ENCODE measurements around the gene KCNJ1. TPM values are rescaled to one million over a fixed set of nuclear protein-coding genes. Genes with fewer than 3 reads are reported as not detected.

Gene KCNJ1
- not detected for total RNA-seq
- under 1 TPM in 1 of 4 donors, not detected in 3; 0.39 TPM for polyA plus RNA-seq

- Histone ChIP-seq H3K4me1 (ENCODE audit: control insufficient read depth, insufficient read depth, low read length, poor library complexity, severe bottlenecking) (no peaks in the 10 kb centered on the region), H3K27me3 (ENCODE audit: control insufficient read depth, insufficient read depth, low read length) (no peaks in the 10 kb centered on the region), H3K27ac (ENCODE audit: insufficient read depth, low read length, poor library complexity, severe bottlenecking) (no peak within 1 kb of the TSS), H3K9me3 (ENCODE audit: control insufficient read depth in 2 of 2, low read length in 2 of 2) (no peaks in the 10 kb centered on the region), H3K36me3 (ENCODE audit: control insufficient read depth, insufficient read depth, low read length) (no peaks in the 10 kb centered on the region), H3K4me3 (ENCODE audit: low read depth, low read length) (no peak within 1 kb of the TSS)
- H3K9me3 Mint-ChIP-seq, result peaks cover 0 to 2% (median 0%) of the 10 kb centered on the region in 7 donors
- H3K36me3 Mint-ChIP-seq, result no peaks in the 10 kb centered on the region
- ATAC-seq (ENCODE audit: low read depth in 2 of 2), result no peak
- H3K4me1 Mint-ChIP-seq, result no peaks in the 10 kb centered on the region
- H3K27ac Mint-ChIP-seq, result no peak within 1 kb of the TSS
- H3K27me3 Mint-ChIP-seq, result peaks cover 5% of the 10 kb centered on the region
- H3K4me3 Mint-ChIP-seq, result peak within 1 kb of the TSS in 1 of 4 donors; percentile 8
- peak in 2 of 3 donors; percentile 12 to 50 for DNase-seq
Measured at GRCh38 chr11:128867277-128867676, at the start of gene KCNJ1. TSS of gene KCNJ1 (minus strand) at chr11:128867296. CDS start at chr11:128840243, 27,053 bp downstream.

DNA sequence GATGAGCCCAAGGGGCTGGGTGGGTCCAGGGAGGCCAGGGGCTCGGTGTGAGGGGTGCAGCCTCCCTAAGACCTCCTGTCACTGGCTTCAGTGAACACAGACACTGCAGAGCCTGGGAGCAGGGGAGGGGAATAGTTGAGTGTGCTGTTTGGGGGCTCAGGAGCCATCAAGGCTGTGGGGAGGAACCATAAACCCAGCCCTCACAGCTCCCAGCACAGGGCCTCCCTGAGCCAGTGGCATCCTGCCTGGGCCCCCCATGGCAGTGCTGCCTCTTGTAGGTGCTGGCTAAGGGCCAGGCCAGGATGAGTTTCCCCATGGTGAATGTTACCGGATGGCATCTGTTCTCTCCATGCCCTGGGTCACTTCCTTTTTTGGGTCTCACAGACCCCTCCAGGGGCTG, 49.6 kb upstream of the KCNJ1 start:
- no peak overlapping the region for H3K27ac ChIP-seq (ENCODE audit: insufficient read depth, low read length, poor library complexity, severe bottlenecking)
- H3K4me3 ChIP-seq (ENCODE audit: low read depth, low read length), result no peak overlapping the region
- ATAC-seq (ENCODE audit: low read depth in 2 of 2) (no peak), DNase-seq (no peak)
- Mint-ChIP-seq H3K27me3 (peaks cover 17% of the 10 kb centered on the region), H3K27ac (no peak overlapping the region), H3K4me1 (peaks cover 0 to 4% (median 2%) of the 10 kb centered on the region in 4 donors), H3K9me3 (no peaks in the 10 kb centered on the region), H3K36me3 (no peaks in the 10 kb centered on the region), H3K4me3 (no peak overlapping the region)
- no peaks in the 10 kb centered on the region for H3K27me3 ChIP-seq (ENCODE audit: control insufficient read depth, insufficient read depth, low read length)
- H3K9me3 ChIP-seq (ENCODE audit: control insufficient read depth in 2 of 2, low read length in 2 of 2), result no peaks in the 10 kb centered on the region
- no peaks in the 10 kb centered on the region for H3K36me3 ChIP-seq (ENCODE audit: control insufficient read depth, insufficient read depth, low read length)
- H3K4me1 ChIP-seq (ENCODE audit: control insufficient read depth, insufficient read depth, low read length, poor library complexity, severe bottlenecking), result no peaks in the 10 kb centered on the region

DNA sequence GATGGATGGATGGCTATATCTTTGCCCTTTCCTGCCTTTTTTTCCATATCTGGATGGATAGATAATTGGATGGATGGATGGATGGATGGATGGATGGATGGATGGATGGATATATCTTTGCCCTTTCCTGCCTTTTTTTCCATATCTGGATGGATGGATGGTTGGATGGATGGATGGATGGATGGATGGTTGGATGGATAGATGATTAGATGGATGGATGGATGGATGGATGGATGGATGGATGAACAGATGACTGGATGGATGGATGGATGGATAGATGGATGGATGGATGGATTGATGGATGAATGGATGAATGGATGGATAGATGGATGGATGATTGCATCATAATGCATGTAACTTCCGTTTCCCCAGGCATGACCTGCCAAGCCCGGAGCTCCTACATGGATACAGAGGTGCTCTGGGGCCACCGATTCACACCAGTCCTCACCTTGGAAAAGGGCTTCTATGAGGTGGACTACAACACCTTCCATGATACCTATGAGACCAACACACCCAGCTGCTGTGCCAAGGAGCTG, 49.0 kb upstream of the KCNJ1 start:
- Histone ChIP-seq H3K27me3 (ENCODE audit: control insufficient read depth, insufficient read depth, low read length) (no peaks in the 10 kb centered on the region), H3K36me3 (ENCODE audit: control insufficient read depth, insufficient read depth, low read length) (no peaks in the 10 kb centered on the region), H3K9me3 (ENCODE audit: control insufficient read depth in 2 of 2, low read length in 2 of 2) (no peaks in the 10 kb centered on the region), H3K4me1 (ENCODE audit: control insufficient read depth, insufficient read depth, low read length, poor library complexity, severe bottlenecking) (no peaks in the 10 kb centered on the region), H3K27ac (ENCODE audit: insufficient read depth, low read length, poor library complexity, severe bottlenecking) (no peak overlapping the region), H3K4me3 (ENCODE audit: low read depth, low read length) (no peak overlapping the region)
- Mint-ChIP-seq H3K9me3 (peaks cover 0 to 1% (median 0%) of the 10 kb centered on the region in 7 donors), H3K4me1 (peaks cover 0 to 4% (median 2%) of the 10 kb centered on the region in 4 donors), H3K27ac (peak overlapping the region in 1 of 3 donors; percentile 64), H3K36me3 (no peaks in the 10 kb centered on the region), H3K27me3 (peaks cover 14% of the 10 kb centered on the region), H3K4me3 (no peak overlapping the region)
- DNase-seq, result no peak
- no peak for ATAC-seq (ENCODE audit: low read depth in 2 of 2)

- Mint-ChIP-seq H3K36me3 (no peaks in the 10 kb centered on the region), H3K4me3 (no peak overlapping the region), H3K9me3 (peaks cover 0 to 1% (median 0%) of the 10 kb centered on the region in 7 donors), H3K4me1 (peaks cover 0 to 4% (median 2%) of the 10 kb centered on the region in 4 donors), H3K27me3 (peaks cover 19% of the 10 kb centered on the region), H3K27ac (no peak overlapping the region)
- Histone ChIP-seq H3K27ac (ENCODE audit: insufficient read depth, low read length, poor library complexity, severe bottlenecking) (no peak overlapping the region), H3K9me3 (ENCODE audit: control insufficient read depth in 2 of 2, low read length in 2 of 2) (no peaks in the 10 kb centered on the region), H3K27me3 (ENCODE audit: control insufficient read depth, insufficient read depth, low read length) (peaks cover 2% of the 10 kb centered on the region), H3K4me3 (ENCODE audit: low read depth, low read length) (no peak overlapping the region), H3K36me3 (ENCODE audit: control insufficient read depth, insufficient read depth, low read length) (no peaks in the 10 kb centered on the region), H3K4me1 (ENCODE audit: control insufficient read depth, insufficient read depth, low read length, poor library complexity, severe bottlenecking) (no peaks in the 10 kb centered on the region)
- DNase-seq (no peak), ATAC-seq (ENCODE audit: low read depth in 2 of 2) (no peak)
Measured at GRCh38 chr11:128915149-128915521, 48.0 kb upstream of the KCNJ1 start.

GRCh38 chr11:128914216-128915148, 47.4 kb upstream of the KCNJ1 start:
- Histone ChIP-seq H3K27me3 (ENCODE audit: control insufficient read depth, insufficient read depth, low read length) (peaks cover 4% of the 10 kb centered on the region), H3K36me3 (ENCODE audit: control insufficient read depth, insufficient read depth, low read length) (no peaks in the 10 kb centered on the region), H3K9me3 (ENCODE audit: control insufficient read depth in 2 of 2, low read length in 2 of 2) (no peaks in the 10 kb centered on the region), H3K4me1 (ENCODE audit: control insufficient read depth, insufficient read depth, low read length, poor library complexity, severe bottlenecking) (no peaks in the 10 kb centered on the region), H3K4me3 (ENCODE audit: low read depth, low read length) (no peak overlapping the region), H3K27ac (ENCODE audit: insufficient read depth, low read length, poor library complexity, severe bottlenecking) (no peak overlapping the region)
- peaks cover 0 to 1% (median 0%) of the 10 kb centered on the region in 7 donors for H3K9me3 Mint-ChIP-seq
- peaks cover 21% of the 10 kb centered on the region for H3K27me3 Mint-ChIP-seq
- H3K4me3 Mint-ChIP-seq, result no peak overlapping the region
- H3K27ac Mint-ChIP-seq, result no peak overlapping the region
- no peak for ATAC-seq (ENCODE audit: low read depth in 2 of 2)
- H3K36me3 Mint-ChIP-seq, result no peaks in the 10 kb centered on the region
- peaks cover 0 to 4% (median 2%) of the 10 kb centered on the region in 4 donors for H3K4me1 Mint-ChIP-seq
- DNase-seq, result no peak

- Mint-ChIP-seq H3K36me3 (no peaks in the 10 kb centered on the region), H3K4me3 (no peak overlapping the region), H3K4me1 (peaks cover 0 to 4% (median 2%) of the 10 kb centered on the region in 4 donors), H3K27me3 (peaks cover 22% of the 10 kb centered on the region), H3K27ac (no peak overlapping the region), H3K9me3 (peaks cover 0 to 1% (median 0%) of the 10 kb centered on the region in 7 donors)
- H3K9me3 ChIP-seq (ENCODE audit: control insufficient read depth in 2 of 2, low read length in 2 of 2), result no peaks in the 10 kb centered on the region
- ATAC-seq (ENCODE audit: low read depth in 2 of 2) (no peak), DNase-seq (no peak)
- peaks cover 10% of the 10 kb centered on the region for H3K27me3 ChIP-seq (ENCODE audit: control insufficient read depth, insufficient read depth, low read length)
- H3K4me3 ChIP-seq (ENCODE audit: low read depth, low read length), result no peak overlapping the region
- H3K36me3 ChIP-seq (ENCODE audit: control insufficient read depth, insufficient read depth, low read length), result no peaks in the 10 kb centered on the region
- no peaks in the 10 kb centered on the region for H3K4me1 ChIP-seq (ENCODE audit: control insufficient read depth, insufficient read depth, low read length, poor library complexity, severe bottlenecking)
- no peak overlapping the region for H3K27ac ChIP-seq (ENCODE audit: insufficient read depth, low read length, poor library complexity, severe bottlenecking)
Measured at GRCh38 chr11:128913806-128914205, 46.7 kb upstream of the KCNJ1 start.

- DNase-seq, result no peak
- Mint-ChIP-seq H3K4me3 (no peak overlapping the region), H3K4me1 (peaks cover 0 to 5% (median 0%) of the 10 kb centered on the region in 4 donors), H3K27me3 (peaks cover 37% of the 10 kb centered on the region), H3K9me3 (peaks cover 0 to 1% (median 0%) of the 10 kb centered on the region in 7 donors), H3K36me3 (no peaks in the 10 kb centered on the region), H3K27ac (no peak overlapping the region)
- Histone ChIP-seq H3K27ac (ENCODE audit: insufficient read depth, low read length, poor library complexity, severe bottlenecking) (no peak overlapping the region), H3K4me3 (ENCODE audit: low read depth, low read length) (no peak overlapping the region), H3K4me1 (ENCODE audit: control insufficient read depth, insufficient read depth, low read length, poor library complexity, severe bottlenecking) (no peaks in the 10 kb centered on the region), H3K36me3 (ENCODE audit: control insufficient read depth, insufficient read depth, low read length) (no peaks in the 10 kb centered on the region), H3K27me3 (ENCODE audit: control insufficient read depth, insufficient read depth, low read length) (peaks cover 24% of the 10 kb centered on the region), H3K9me3 (ENCODE audit: control insufficient read depth in 2 of 2, low read length in 2 of 2) (no peaks in the 10 kb centered on the region)
- no peak for ATAC-seq (ENCODE audit: low read depth in 2 of 2)
Measured at GRCh38 chr11:128911701-128912100, 44.6 kb upstream of the KCNJ1 start.
